HepG2 (cell line): ENCODE data around the gene URM1. TPM values are rescaled to one million over a fixed set of nuclear protein-coding genes. Genes with fewer than 3 reads are reported as not detected.

Source experiments
- HCFC1 ChIP-seq: fragments of 150-350 bp; IDR thresholded peaks from 2 replicates; pipeline ENCODE4 v1.6.1; 2014; ENCODE audit warnings: low read depth, low read length
- IKZF1 ChIP-seq: fragments of 450-650 bp; IDR thresholded peaks from 2 replicates; pipeline ENCODE4 v1.7.1; 2016
- MATR3 ChIP-seq: sonication (generic); formaldehyde crosslinking; IDR thresholded peaks from 2 replicates; pipeline ENCODE4 v1.4.0; 2020; ENCODE audit warnings: missing genetic modification reagents
- NFATC3 ChIP-seq: sonication (generic); formaldehyde crosslinking; IDR thresholded peaks from 2 replicates; pipeline ENCODE4 v1.5.1; 2020; ENCODE audit warnings: mild to moderate bottlenecking, missing genetic modification reagents
- RFXANK ChIP-seq: IDR thresholded peaks from 2 replicates; pipeline ENCODE4 v1.6.1; 2016
- SP140L ChIP-seq: sonication (generic); formaldehyde crosslinking; IDR thresholded peaks from 2 replicates; pipeline ENCODE4 v1.4.0; 2020; ENCODE audit warnings: missing genetic modification reagents, borderline replicate concordance
- XBP1 ChIP-seq: sonication (generic); formaldehyde crosslinking; IDR thresholded peaks from 2 replicates; pipeline ENCODE4 v1.5.0; 2020; ENCODE audit warnings: missing genetic modification reagents
- ZBTB26 ChIP-seq: IDR thresholded peaks from 2 replicates; pipeline ENCODE4 v1.6.1; 2016; ENCODE audit warnings: missing compliant biosample characterization, missing genetic modification reagents, borderline replicate concordance
- ZBTB44 ChIP-seq: sonication (generic); formaldehyde crosslinking; IDR thresholded peaks from 2 replicates; pipeline ENCODE4 v1.4.0; 2020; ENCODE audit warnings: missing genetic modification reagents
- ZMYM3 ChIP-seq: sonication (generic); formaldehyde crosslinking; IDR thresholded peaks from 2 replicates; pipeline ENCODE4 v1.5.1; 2020; ENCODE audit warnings: mild to moderate bottlenecking, missing genetic modification reagents
- ZNF331 ChIP-seq: sonication (generic); formaldehyde crosslinking; IDR thresholded peaks from 2 replicates; pipeline ENCODE4 v1.4.0; 2020; ENCODE audit warnings: missing genetic modification reagents
- ZNF720 ChIP-seq: sonication (generic); formaldehyde crosslinking; IDR thresholded peaks from 2 replicates; pipeline ENCODE4 v1.4.0; 2020; ENCODE audit warnings: missing genetic modification reagents
- ZXDC ChIP-seq: sonication (generic); formaldehyde crosslinking; IDR thresholded peaks from 2 replicates; pipeline ENCODE4 v1.5.0; 2020; ENCODE audit warnings: mild to moderate bottlenecking, missing genetic modification reagents
- polyA plus RNA-seq, 8 experiments: library from polyadenylated mRNA; depleted of rRNA in 3 of 8; stranded (reverse) in 7 of 8; unstranded in 1 of 8; fragments of >200 nt; fragmentation: Illumina TruSeq in 4 of 8; extraction: Trizol in 4 of 8; gene quantifications; 2 replicates each; pipeline versions ENCODE4 v1.2.1 to v1.2.3, GENCODE V29; 2011 to 2016; ENCODE audit warnings: low read depth in 4 of 8, missing spikeins in 1 of 8, mixed read lengths in 1 of 8; ENCODE audit not compliant: insufficient read depth in 1 of 8
- total RNA-seq, 5 experiments: library from RNA; depleted of rRNA; stranded (reverse); fragments of >200 nt; fragmentation: Illumina TruSeq; extraction: Trizol; gene quantifications; 2 replicates each; pipeline ENCODE4 v1.2.3, GENCODE V29; 2016; ENCODE audit warnings: low read depth in 1 of 5

URM1 gene
- total and polyA plus RNA-seq, 2 of the 13 experiments (the other 11 are each of a cell fraction or from before 2014, with no cell fraction given): 37.1 to 41.3 TPM

- no peak for TF ChIP-seq ZBTB44 (CRISPR knock-in tag)
- no peak for TF ChIP-seq ZMYM3 (CRISPR knock-in tag)
- TF ChIP-seq ZNF331 (CRISPR knock-in tag): no peak
- TF ChIP-seq MATR3 (CRISPR knock-in tag): no peak
- no peak for TF ChIP-seq ZBTB26 (CRISPR knock-in tag)
- no peak for TF ChIP-seq XBP1 (CRISPR knock-in tag)
- no peak for TF ChIP-seq ZXDC (CRISPR knock-in tag)
- no peak for TF ChIP-seq NFATC3 (CRISPR knock-in tag)
- no peak for TF ChIP-seq SP140L (CRISPR knock-in tag)
- no peak for TF ChIP-seq ZNF720 (CRISPR knock-in tag)
- TF ChIP-seq IKZF1: no peak
- no peak for TF ChIP-seq HCFC1
- no peak for TF ChIP-seq RFXANK (CRISPR knock-in tag)
Measured at GRCh38 chr9:128428644-128429512, 57.7 kb downstream of the URM1 start (continued).
